TTC549 (cell line): ENCODE results near the gene TSPAN18.

Source experiments
- FAIRE-seq: peaks from 2 replicates; lab custom pipeline; 2012; peaks lifted over from hg19 to GRCh38; lab: Jason Lieb, UNC

Gene TSPAN18

DNA sequence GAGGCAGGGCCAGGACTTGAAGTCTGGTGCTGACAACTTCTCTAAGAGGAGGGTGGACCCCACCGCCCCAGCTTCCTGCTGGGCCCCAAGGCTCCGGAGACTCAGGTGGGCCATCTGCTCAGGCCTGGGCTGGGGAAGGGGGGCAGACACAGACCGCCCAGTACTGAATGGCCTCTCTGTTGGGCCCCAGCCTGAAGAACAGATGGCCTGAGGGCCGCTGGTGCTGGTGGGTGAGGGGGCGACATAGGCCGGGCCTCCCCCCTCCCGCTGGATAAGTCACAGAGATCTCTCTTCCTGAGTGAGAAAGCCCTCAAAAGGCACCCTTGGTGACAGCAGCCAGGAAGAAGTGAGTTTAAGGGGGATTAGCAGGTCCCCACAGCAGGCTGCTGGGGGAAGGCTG lies 236.4 kb downstream of the TSPAN18 start:
- FAIRE-seq = no peak

DNA sequence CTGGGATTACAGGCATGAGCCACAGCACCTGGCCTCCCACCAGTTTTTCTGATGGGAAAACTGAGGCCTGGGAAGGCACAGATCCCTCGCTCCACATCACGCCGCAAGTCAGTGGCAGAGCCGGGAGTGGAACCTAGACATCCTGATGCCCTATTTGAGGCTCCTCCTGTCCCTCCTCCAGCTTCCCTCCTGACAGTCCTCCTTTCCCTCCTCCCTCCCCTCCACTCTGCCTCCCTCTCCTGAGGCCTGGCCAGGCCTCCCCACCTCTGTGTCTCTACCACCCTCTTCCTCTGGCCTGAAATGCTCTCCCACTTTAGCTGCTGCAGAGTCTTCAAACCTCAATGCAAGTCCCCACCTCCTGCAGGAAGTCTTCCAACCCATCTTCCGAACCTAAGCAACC lies 237.2 kb downstream of the TSPAN18 start:
- FAIRE-seq = no peak

DNA sequence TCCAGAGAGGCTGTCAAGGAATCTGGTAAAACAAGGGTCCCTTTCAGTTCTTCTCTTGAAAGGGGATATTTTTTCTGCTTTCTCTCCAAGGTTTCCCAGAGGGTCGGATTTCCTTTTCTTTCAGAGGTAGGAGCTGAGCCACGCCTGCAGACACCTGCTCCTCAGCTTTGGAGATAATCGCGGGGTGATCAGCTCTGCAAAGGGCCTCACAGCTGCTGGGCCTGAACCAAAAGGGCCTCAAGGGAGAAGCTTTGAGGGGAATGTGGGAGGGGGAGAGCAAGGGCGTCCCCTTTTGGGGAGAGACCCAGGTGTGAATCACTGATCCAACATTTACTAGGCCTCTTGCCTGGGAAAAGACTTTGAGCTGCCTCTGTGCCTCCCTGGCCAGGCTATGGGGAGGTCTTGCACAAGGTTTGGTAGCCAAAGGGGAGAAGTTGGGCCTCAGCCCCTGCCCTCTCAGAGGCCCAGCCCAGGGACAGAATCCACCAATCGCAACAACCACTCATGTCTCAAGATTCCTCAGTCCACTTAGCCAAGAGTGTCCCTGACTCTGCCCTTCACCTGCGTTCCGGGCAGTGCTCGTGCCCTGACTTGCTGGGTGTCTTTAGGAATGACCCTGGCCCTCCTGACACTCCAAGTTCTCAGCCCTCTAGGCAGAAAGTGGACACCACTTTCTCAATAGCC lies 237.9 kb downstream of the TSPAN18 start:
- no peak for FAIRE-seq

DNA sequence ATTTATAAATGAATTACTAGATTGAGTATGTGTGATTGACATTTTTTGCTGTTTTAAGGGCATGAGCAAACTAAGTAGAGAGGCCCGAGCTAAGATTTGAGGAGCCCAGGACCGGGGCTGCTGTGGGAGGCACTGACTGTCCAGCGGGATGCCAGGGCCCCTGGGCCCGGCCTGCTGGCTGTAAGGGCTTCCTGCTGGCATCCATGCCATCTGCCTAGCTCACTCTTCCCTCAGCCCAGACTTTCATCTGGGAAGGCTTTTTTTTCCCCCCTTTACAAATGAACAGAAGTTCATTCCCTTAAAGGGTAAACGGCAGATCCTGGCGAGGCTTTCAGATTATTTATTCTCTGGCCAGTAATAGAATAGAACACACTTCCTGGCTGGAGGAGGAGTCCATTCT lies 239.9 kb downstream of the TSPAN18 start:
- FAIRE-seq = no peak

DNA sequence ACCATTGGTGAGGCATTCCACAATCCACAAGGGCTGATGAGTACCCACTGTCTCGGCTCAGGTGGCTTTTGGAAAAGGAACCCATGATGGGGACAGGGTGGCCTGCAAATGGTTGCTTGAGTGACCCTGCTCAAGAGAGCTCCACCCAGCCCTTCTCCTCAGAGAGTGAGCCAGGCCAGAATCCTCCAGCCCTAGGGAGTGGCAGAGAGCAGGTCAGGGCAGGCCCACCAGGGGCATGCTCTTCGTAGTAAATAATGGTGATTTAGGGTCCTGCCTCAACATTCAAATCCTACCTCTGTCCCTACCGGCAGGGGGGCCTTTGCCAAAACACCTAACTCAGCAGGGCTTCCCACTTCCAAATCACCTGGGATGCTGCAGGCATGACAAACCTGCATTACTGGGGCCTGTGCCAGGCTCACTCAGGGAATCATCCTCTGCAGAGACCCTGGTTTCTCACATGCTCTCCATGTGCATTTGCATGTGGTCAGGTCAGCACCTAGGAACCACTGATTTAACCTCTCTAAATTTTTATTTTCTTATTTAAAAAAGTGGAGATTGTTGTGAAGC lies 241.3 kb downstream of the TSPAN18 start:
- no peak for FAIRE-seq

DNA sequence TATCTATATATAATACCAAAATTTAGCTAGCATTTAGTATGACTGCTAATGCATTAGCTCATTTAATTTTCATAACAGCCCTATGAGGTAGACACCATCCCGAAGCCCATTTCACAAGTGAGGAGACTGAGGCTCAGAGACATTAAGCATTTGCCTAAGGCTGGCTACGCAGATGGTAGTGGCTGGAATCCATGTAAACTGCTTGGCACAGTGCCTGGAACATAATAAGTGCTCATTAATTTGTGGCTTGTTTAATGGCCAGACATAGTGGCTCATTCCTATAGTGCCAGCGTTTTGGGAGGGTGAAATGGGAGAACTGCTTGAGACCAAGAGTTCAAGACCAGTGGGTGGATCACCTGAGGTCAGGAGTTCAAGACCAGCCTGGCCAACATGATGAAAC lies 241.7 kb downstream of the TSPAN18 start:
- no peak for FAIRE-seq

DNA sequence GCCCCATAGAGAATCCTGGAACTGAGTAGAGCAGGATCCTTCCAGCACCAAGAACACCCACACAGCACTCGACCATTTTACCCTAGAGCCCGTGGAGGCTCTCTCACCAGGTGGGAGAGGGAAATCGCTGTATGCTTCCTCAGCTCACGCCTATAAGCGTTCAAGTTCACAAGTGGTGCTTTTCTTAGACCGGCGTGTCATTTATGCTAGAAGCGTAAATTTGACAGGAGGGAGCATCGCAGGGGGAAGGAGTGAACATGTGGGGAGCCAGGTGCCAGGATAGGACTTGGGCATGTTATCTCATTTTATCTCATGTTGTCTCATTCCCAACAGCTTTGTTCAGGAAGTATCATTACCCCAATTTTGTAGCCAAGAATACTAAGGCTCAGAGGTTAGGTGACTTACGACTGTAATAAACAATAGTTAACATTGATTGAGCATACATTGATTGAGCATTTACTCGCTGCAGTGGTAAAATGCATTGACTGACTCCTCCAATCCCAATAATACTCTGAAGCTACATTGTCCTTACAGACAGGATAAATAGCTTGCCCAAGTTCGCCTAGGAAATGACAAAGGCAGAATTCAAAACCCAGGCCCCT lies 243.0 kb downstream of the TSPAN18 start:
- FAIRE-seq = no peak

DNA sequence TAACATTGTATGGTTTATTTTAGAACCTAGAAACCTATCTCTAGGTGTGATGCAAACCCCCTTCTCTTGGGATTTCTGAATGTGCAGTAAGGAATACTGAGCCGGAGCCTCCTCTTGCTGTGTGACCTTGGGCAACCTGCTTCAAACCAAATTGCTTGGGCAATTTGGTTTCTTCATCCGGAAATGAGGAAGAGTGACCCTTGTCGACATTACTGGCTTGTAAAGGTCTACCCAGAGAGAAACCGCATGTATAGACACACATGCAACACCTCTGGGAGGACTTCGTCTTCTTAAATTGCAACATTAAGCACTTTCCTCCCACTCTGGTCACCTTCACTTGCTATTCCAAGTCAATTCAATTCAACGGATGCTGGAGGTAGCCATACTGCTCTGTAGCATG lies 243.5 kb downstream of the TSPAN18 start:
- FAIRE-seq = no peak

DNA sequence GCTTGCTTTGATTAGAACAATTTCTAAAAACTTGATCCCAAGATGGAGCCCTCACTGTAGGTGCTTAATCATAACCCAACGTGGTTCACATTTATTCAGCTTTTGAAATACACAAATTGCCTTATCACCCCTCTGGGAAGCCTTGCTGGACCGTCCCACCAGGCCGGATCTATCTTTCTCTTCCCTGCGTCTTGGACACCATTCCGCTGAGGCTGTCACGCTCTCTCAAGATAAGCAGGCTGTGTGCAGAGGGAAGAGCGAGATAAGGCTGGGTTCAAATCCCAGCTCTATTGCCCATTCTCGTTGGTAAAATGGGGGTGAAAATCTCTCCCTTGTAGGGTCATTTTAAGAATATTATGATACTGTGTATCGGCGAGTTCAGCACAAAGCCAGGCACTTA lies 244.4 kb downstream of the TSPAN18 start:
- FAIRE-seq = no peak

DNA sequence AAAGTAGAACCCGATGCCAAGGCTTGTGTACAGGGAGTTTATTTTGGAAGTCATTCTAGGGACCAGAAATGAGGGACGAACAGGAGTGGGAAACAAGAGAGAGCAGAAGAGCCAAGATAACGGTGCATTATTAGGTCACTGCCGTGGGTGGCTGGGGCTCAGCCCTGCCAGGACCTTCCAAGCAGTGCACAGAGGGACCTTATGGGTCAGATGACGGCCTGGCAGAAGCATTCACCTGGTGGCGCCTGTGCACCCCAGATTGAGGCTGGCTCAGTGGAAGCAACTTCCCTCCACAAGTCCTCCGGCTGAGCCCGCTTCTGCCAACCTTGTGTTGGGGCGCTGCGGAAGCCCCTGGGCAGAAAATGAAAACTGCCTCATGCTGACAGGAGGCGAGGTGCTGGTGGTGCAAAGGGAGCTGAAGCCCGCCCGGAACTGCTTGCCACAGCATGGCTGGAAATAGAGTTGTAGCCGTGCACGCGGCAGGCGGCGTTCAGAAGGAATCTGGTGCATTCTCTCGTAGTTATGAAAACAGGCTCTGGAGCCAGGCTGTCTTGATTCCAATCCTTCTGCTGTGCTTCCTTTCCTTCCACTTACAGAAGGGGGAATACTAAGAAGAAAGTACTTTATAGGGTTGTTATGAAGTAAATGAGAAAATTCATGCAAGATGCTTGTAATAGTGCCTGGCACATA lies 246.1 kb downstream of the TSPAN18 start:
- no peak for FAIRE-seq

DNA sequence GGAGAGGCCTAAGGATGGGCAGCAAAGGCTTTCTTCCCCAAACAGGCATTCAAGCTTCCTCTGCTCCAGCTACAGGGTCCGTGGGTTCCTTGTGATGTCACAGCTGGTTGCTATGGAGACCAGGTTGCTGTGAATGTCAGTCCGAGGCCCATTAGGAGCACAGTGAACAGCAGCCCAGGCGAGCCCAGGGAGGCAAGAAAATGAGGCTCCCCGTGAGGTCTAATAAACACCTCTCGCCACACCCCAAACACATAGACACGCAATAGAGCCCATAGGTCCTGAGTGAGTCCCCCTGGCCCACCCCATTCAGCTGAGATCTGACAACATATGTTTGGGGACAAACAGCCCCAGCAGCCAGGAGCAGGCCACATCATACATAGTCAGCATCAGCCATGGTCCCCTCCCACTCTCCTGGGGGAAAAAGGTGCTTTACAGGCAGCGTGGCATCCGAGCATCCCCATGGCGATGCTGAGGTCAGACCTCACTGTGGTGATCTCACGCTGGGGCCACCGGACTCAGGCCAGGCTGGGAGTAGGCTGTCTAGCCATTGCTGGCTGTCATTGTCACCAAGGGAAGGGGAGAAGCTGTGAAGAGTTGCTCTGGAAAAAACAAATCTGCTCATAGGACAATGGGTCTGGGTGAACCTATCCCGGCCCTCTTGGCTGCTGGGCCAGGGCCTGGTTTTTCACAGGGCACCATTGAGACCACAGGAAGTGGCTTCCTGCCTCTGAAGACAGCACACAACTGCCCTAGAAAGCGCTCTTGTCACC lies 247.1 kb downstream of the TSPAN18 start:
- no peak for FAIRE-seq

DNA sequence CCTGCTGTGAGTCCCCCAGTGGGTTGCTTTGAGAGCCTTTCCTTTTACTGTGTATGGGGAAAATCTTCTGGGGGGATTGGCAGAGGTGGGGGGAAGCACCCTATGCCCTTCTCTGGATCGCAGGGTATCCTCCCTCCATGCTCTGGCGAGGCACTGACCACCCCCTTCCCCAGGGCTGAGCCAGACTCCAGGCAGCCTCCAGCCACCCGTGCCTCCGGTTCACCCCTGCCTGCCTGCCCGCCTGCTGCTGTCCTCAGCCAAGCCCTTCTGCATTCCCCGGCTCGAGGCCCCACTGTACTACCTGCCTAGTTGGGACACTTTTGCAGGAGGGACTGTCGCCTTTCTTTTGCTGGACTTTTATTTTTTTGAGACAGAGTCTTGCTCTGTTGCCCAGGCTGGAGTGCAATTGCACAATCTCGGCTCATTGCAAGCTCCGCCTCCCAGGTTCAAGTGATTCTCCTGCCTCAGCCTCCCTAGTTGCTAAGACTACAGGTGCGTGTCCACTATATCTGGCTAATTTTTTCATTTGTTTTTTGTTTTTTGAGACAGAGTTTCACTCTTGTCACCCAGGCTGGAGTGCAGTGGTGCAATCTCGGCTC lies 247.7 kb downstream of the TSPAN18 start:
- FAIRE-seq = no peak

DNA sequence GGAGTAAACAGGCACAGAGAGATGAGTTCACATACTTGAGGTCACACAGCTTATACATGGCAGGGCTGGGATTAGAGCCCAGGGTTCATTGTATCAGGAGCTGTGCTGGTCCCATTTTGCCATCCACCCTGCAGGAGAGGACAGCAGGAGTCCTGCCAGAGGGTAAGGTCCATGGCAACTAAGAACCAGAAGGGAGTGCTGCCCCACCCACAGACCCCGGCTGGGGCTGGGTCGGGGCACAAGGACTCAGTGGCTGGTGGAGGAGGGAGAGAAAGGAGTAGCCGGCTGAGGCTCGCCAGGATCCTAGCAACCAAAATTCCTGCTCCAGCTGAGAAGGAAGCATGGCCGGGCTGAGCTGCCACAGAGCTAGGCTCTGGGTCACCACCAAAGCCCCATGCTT lies 249.8 kb downstream of the TSPAN18 start:
- FAIRE-seq = no peak

DNA sequence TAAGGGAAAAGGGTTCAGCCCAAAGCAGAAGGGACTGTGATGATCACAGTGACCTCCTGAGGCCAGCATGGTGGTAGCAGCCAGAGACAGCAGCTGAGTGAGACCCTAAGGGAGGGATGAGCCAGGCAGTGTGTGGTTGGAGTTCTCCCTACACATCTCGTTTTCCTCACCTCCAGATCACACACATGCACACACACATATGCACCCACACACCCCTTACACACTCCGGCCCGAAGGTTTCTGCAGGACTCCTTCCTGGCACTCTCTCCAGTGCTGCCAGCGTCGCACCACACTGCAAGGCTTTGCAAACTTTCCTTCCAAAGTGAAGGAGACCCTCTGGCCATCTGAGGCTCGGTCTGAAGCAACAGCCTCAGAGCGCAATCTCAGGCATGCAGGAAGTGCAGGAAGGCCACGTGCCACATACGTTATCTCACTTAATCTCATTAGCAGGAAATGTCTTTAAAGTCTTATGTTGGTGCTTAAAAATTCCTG lies 250.8 kb downstream of the TSPAN18 start:
- no peak for FAIRE-seq

DNA sequence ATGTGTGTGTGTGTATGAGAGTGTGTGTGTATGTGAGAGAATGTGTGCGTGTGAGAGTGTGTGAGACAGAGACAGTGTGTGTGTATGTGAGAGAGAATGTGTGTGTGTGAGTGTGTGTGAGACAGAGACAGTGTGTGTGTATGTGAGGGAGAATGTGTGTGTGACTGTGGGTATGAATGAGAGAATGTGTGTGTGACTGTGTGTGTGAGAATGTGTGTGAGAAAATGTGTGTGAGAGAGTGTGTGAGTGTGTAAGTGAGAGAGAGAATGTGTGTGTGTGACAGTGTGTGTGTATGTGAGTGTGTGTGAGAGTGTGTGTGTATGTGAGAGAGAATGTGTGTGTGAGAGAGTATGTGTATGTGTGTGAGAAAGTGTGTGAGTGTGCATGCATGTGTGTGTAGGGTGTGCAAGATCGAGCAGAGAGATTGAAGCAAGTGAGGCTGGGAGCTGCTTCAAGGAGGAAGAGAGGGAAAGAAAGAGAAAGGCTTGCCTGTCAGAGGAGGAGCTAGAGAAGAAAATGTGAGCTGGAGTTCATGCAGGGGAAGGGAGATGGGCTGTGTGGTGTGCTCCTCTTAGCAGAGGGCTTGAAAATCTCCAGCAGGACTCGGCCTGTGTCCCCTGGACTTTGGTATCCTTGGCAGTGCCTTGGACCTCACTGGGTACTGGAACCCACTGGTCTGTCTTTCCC lies 251.7 kb downstream of the TSPAN18 start:
- no peak for FAIRE-seq

DNA sequence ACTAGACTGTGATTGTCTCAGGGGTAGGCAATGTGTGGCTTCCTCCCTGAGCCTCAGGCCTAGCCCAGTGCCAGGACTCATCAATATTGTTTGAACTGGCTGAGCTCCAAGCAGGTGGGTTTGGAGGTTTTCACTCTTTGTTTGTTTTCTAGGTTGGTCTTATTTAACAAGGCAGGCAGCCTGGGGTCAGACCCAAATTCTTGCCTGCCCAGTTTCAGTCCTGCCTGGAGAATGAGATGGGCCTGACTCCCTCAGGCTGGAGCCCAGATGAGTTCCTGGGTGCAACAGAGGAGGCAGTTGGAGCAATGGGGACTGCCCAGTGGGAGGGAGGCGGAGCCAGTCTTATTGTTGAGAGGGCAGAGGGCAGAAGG lies 252.2 kb downstream of the TSPAN18 start:
- no peak for FAIRE-seq

DNA sequence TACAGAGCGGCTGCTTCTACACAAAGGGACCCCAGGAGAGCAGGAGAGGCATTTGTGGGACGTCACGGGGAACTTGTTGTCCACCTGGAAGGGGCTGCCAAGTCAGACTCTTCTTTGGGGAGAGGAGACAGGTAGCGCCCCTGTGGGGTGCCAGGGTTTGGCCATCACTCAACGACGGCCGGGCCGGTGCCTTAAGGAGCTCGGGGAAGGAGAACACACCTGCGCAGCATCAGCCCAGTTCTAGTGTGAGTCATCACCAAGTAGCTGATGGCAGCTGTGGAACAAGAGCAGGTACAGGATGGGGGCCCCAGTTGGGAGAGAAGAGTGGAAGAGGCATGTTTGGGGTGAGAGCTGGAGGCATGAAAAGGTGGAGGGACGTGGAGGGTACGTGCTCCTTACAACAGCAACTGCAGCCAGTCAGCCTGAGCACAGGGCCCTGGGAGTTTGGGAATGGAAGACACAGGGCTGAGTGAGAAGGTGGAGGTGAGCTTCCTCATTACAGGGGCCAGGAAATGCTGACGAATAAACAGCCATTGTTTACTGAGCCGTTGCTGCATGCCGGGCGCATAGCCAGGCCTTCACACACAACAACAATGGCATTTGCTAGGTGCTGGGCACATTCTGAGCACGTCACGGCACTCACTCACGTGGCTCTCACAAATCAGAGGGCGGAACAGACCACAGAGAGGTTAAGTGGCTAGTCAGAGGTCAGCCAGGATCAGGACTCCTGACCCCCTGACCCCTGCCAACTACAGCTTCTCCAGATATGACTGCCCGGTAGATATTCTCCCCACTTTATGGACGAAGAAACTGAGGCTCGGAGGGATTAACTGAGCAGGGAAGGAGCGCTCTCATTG lies 253.0 kb downstream of the TSPAN18 start:
- FAIRE-seq = no peak

DNA sequence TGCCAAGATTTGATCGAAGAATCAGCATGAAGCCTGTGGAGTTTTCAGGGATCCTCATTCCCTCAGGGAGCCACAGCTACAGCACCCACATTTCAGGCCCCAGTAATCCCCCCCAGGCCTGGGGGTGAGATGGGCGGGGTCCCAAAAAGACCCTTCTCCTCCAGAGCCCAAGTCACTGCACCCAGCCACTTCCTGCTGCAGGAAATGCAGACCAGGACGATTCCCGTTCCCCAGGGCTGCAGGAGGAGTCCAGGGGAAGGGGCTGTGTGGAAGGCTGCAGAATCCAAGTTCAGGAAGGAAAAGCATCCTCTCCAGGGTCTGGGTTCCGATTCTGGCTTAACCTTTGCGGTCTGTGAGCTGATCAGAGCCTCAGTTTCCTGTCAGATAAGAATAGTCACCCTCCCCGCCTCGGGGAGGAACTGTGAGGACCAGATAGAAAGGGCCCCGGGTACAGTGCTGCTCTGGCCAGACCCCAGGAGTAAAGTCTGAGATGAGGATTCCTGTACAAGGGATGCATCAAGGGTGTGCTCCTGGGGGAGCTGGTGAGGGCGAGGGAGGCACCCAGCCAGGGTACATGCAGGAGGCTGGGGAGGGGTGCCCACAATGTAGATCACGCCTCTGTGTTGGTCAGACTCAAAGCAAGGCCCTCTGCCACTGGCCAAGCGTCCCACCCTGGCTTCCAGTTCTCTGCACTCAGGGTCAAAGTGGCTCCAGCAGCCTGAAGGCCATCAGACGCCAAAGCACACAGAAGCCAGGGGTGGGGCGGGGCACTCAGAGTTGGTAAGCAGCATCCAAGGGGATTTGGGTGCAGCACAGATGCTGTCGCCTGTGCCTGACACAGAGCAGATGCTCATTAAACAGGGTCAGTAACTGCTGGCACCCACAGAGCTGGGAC lies 254.0 kb downstream of the TSPAN18 start:
- FAIRE-seq = no peak
